Lower lobe of right lung (tissue), 2 donors: ENCODE measurements around the gene SPO11. TPM values are rescaled to one million over a fixed set of nuclear protein-coding genes. Genes with fewer than 3 reads are reported as not detected.
"Not testable (repeated sequence)": the region's sequence is repeated elsewhere in the genome, so short reads cannot be mapped to it uniquely, and the experiment has no call there.

Experiments used
- ATAC-seq, 2 donors: fragments of 200-7000 bp; cut with Tn5 transposase; one replicate each; pipeline ENCODE4 v1.9.1; 2020 to 2022; ENCODE audit warnings: mild to moderate bottlenecking in 2 of 2, moderate library complexity in 2 of 2
- DNase-seq: peaks from one replicate; pipeline ENCODE4 v3.0.0-alpha.2; 2020
- H3K27ac ChIP-seq: fragments of 200-600 bp; one replicate; pipeline ENCODE4 v1.8.0; 2022
- H3K27me3 ChIP-seq: fragments of 200-600 bp; one replicate; pipeline ENCODE4 v1.8.0; 2022; ENCODE audit warnings: low read depth
- H3K36me3 ChIP-seq: fragments of 200-600 bp; one replicate; pipeline ENCODE4 v1.8.0; 2022; ENCODE audit warnings: mild to moderate bottlenecking
- H3K4me1 ChIP-seq: fragments of 200-600 bp; one replicate; pipeline ENCODE4 v1.8.0; 2022
- H3K4me3 ChIP-seq: fragments of 200-600 bp; one replicate; pipeline ENCODE4 v1.8.0; 2022; ENCODE audit warnings: mild to moderate bottlenecking
- H3K9me3 ChIP-seq: fragments of 200-600 bp; one replicate; pipeline ENCODE4 v1.8.0; 2022
- CTCF ChIP-seq: fragments of 200-600 bp; IDR thresholded peaks from one replicate; pipeline ENCODE4 v1.8.0; 2022; ENCODE audit warnings: antibody characterized with exemption, mild to moderate bottlenecking
- intact Hi-C: fragments of 100-400 bp; cut with DNase I; formaldehyde crosslinking; loops from one replicate; pipeline ENCODE4 v1.11.0; 2022
- total RNA-seq: library from RNA; stranded (reverse); fragmentation: NEBNext Ultra II Directional; extraction: Animal tissue kit (Norgen Biotek cat#: 25700); gene quantifications from one replicate; pipeline ENCODE4 v1.2.1, GENCODE V29; 2021
- donor health status: DM: no; HTN: yes; CAD: no; lungs with severe emphysema.

SPO11 gene
- total RNA-seq, 1 donor from 2014 or later, result not detected

GRCh38 chr20:57342829-57343228 is 13.2 kb downstream of the SPO11 start:
- ATAC-seq (no peak), DNase-seq (no peak)
- H3K27me3 ChIP-seq, result peaks cover 9% of the 10 kb centered on the region
- H3K36me3 ChIP-seq, result no peaks in the 10 kb centered on the region
- intact Hi-C loops, result no loop called here
- no peak overlapping the region for H3K4me3 ChIP-seq
- TF ChIP-seq CTCF, result no peak
- no peaks in the 10 kb centered on the region for H3K9me3 ChIP-seq
- H3K4me1 ChIP-seq, result no peaks in the 10 kb centered on the region
- no peak overlapping the region for H3K27ac ChIP-seq

- DNase-seq (peak; percentile 76), ATAC-seq (peak; percentile 53 to 62)
- Histone ChIP-seq H3K27me3 (no peaks in the 10 kb centered on the region), H3K9me3 (no peaks in the 10 kb centered on the region), H3K4me1 (no peaks in the 10 kb centered on the region), H3K36me3 (no peaks in the 10 kb centered on the region), H3K4me3 (no peak overlapping the region), H3K27ac (no peak overlapping the region)
- intact Hi-C loops, result no loop called here
- peak; percentile 74 for TF ChIP-seq CTCF
Observed at GRCh38 chr20:57346477-57346876, 16.9 kb downstream of the SPO11 start.

GRCh38 chr20:57347393-57347792 is 17.8 kb downstream of the SPO11 start:
- no peak overlapping the region for H3K4me3 ChIP-seq
- no peak for ATAC-seq
- no peaks in the 10 kb centered on the region for H3K27me3 ChIP-seq
- intact Hi-C loops, result no loop called here
- peaks cover 8% of the 10 kb centered on the region for H3K4me1 ChIP-seq
- no peaks in the 10 kb centered on the region for H3K9me3 ChIP-seq
- no peak for DNase-seq
- no peaks in the 10 kb centered on the region for H3K36me3 ChIP-seq
- no peak overlapping the region for H3K27ac ChIP-seq
- TF ChIP-seq CTCF, result no peak

GRCh38 chr20:57348200-57348921 is 18.8 kb downstream of the SPO11 start:
- intact Hi-C loops, H3K36me3 ChIP-seq, H3K9me3 ChIP-seq, H3K27me3 ChIP-seq, H3K4me3 ChIP-seq, ATAC-seq, H3K27ac ChIP-seq, DNase-seq: not testable (repeated sequence)
- H3K4me1 ChIP-seq, result peaks cover 12% of the 10 kb centered on the region

GRCh38 chr20:57348922-57349574 is 19.4 kb downstream of the SPO11 start:
- ATAC-seq, H3K4me3 ChIP-seq, H3K27me3 ChIP-seq, H3K27ac ChIP-seq, H3K9me3 ChIP-seq, H3K36me3 ChIP-seq, DNase-seq, intact Hi-C loops: not testable (repeated sequence)
- H3K4me1 ChIP-seq, result peaks cover 12% of the 10 kb centered on the region

- intact Hi-C loops, result no loop called here
- H3K4me3 ChIP-seq, result no peak overlapping the region
- H3K27me3 ChIP-seq, result no peaks in the 10 kb centered on the region
- ATAC-seq (no peak), DNase-seq (no peak)
- TF ChIP-seq CTCF, result no peak
- H3K27ac ChIP-seq, result no peak overlapping the region
- no peaks in the 10 kb centered on the region for H3K36me3 ChIP-seq
- H3K9me3 ChIP-seq, result no peaks in the 10 kb centered on the region
- peaks cover 12% of the 10 kb centered on the region for H3K4me1 ChIP-seq
Observed at GRCh38 chr20:57350081-57350710, 20.6 kb downstream of the SPO11 start.

GRCh38 chr20:57350726-57351041 is 21.1 kb downstream of the SPO11 start:
- Histone ChIP-seq H3K27ac (peak overlapping the region; percentile 91), H3K4me1 (peaks cover 12% of the 10 kb centered on the region), H3K4me3 (peak overlapping the region; percentile 98)
- DNase-seq, H3K9me3 ChIP-seq, H3K27me3 ChIP-seq, ATAC-seq, H3K36me3 ChIP-seq, intact Hi-C loops: not testable (repeated sequence)
